Measurements from ENCODE around the gene RPL19. TPM values are rescaled to one million over a fixed set of nuclear protein-coding genes. Genes with fewer than 3 reads are reported as not detected.

RPL19 gene
- total and polyA plus RNA-seq, 2 experiments from 2014 or later = 1,594 to 2,627 TPM

DNA sequence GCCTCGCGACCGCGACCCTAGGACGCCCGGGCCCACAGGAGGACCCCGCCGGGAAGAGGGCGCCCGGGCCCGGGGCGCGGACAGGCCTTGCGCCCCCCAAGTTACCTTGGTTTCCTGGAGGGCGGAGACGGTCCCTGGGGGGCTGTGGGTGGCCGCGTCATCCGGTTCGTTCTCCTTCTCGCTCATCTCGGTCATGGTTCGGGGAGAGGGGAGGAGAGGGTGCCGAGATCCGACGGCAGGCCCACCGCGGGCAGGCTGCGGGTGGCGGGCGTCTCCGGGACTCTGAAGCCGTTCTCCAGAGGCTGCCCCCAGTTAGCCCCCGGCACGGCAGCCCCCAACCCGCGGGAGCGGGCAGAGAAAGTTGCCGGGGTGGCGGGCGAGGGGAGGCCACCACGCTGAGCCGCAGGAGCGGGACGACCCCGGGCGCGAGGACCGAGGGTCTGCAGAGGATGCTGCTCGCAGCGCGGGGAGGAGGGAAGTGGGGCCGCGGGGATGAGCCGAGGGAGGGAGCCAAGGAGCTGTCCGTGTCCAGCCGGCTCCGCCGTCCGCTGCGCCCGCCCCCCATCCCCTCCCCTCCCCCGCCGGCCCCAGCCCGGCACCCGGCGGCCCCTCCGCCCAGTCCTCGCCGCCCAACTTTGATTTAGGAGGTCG is 25.4 kb downstream of the RPL19 start, which contains the start of gene STAC2:
Gene STAC2 (minus strand): TSS at position 638 of the 651 bp plus-strand sequence. CDS start 443 bp downstream, at position 195.
- no peaks in the 10 kb centered on the region for H3K79me2 ChIP-seq (replicated peaks; ENCODE audit: insufficient read depth)
- Mint-ChIP-seq H3K4me1 (peaks cover 19% of the 10 kb centered on the region), H3K9me3 (no peaks in the 10 kb centered on the region; the same call in 2 of the 3 replicates), H3K27ac (no peak within 1 kb of the TSS), H3K36me3 (ENCODE audit: low read depth) (no peaks in the 10 kb centered on the region; the same call in 2 of the 3 replicates), H3K4me3 (peak within 1 kb of the TSS; percentile 82), H3K27me3 (ENCODE audit: insufficient read depth, low read depth, poor library complexity) (peaks cover 40% of the 10 kb centered on the region)
- peak within 1 kb of the TSS; percentile 88 for H2AFZ ChIP-seq
- peaks cover 7% of the 10 kb centered on the region; the same call in 1 of the 2 replicates for H3K4me1 ChIP-seq (ENCODE audit: insufficient read depth)
- peak within 1 kb of the TSS; percentile 81 for H3K4me3 ChIP-seq
- H3K27me3 ChIP-seq (ENCODE audit: insufficient read depth) = peaks cover 34% of the 10 kb centered on the region
- no peaks in the 10 kb centered on the region for H4K20me1 ChIP-seq (replicated peaks; ENCODE audit: insufficient read depth)
- peak; percentile 76 for TF ChIP-seq EZH2 (IDR thresholded peaks at IDR 0.05; ENCODE audit: low read depth, unreplicated experiment)
- no peak for TF ChIP-seq STAT1 (IDR thresholded peaks at IDR 0.05; ENCODE audit: unreplicated experiment)
- TF ChIP-seq, protein P1, sequence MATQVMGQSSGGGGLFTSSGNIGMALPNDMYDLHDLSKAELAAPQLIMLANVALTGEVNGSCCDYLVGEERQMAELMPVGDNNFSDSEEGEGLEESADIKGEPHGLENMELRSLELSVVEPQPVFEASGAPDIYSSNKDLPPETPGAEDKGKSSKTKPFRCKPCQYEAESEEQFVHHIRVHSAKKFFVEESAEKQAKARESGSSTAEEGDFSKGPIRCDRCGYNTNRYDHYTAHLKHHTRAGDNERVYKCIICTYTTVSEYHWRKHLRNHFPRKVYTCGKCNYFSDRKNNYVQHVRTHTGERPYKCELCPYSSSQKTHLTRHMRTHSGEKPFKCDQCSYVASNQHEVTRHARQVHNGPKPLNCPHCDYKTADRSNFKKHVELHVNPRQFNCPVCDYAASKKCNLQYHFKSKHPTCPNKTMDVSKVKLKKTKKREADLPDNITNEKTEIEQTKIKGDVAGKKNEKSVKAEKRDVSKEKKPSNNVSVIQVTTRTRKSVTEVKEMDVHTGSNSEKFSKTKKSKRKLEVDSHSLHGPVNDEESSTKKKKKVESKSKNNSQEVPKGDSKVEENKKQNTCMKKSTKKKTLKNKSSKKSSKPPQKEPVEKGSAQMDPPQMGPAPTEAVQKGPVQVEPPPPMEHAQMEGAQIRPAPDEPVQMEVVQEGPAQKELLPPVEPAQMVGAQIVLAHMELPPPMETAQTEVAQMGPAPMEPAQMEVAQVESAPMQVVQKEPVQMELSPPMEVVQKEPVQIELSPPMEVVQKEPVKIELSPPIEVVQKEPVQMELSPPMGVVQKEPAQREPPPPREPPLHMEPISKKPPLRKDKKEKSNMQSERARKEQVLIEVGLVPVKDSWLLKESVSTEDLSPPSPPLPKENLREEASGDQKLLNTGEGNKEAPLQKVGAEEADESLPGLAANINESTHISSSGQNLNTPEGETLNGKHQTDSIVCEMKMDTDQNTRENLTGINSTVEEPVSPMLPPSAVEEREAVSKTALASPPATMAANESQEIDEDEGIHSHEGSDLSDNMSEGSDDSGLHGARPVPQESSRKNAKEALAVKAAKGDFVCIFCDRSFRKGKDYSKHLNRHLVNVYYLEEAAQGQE (IDR thresholded peaks at IDR 0.05; ENCODE audit: unreplicated experiment) = no peak
- H3K9me2 ChIP-seq (ENCODE audit: insufficient read depth) = no peaks in the 10 kb centered on the region
- H3K27ac ChIP-seq (ENCODE audit: low read depth) = no peak within 1 kb of the TSS
- ATAC-seq = peak; percentile 22
- peak within 1 kb of the TSS; percentile 94 for H3K4me2 ChIP-seq
- H3F3A ChIP-seq (replicated peaks; ENCODE audit: low read depth) = 0 out of 2 replicates have a peak, but pooled peaks cover 8% of the 10 kb centered on the region
- no peaks in the 10 kb centered on the region for H3K36me3 ChIP-seq (ENCODE audit: insufficient read depth)
- no peak for DNase-seq (ENCODE audit: low spot score)

DNA sequence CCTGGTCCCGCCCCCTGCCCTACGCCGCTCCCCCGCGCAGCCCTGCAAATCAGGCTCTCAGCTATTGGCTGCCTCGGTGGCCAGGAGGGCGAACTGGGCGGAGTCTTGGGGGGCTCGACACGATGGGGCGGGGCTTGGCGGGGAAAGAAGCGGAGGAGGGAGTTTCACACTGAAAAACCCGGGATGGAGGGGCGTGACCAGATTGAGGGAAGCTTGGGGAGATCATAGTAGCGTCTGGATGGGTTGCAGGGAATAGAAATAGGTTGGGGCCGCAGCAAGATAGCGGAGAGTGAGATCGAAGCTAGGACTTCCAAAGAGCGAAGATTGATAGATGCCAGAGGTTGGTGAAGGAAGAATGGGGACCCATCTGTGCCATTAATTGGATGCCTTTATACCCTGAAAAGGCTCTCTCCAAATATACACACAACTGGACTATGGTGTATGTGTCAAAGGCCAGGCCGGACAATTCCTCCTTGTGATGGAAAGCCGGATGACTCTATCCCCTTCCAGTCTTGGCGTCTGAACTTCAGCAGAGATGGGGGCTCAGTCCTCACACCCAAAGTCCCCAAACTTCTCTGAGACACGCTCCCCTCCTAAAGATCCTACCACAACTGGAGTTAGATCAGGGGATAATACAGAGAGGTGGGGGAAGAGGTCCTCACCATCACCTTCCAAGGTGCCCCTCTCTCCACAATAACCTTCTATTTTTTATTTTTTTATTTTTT is 26.0 kb downstream of the RPL19 start:
- peak; percentile 99 for DNase-seq (ENCODE audit: low spot score)
- Histone ChIP-seq H3K27ac (ENCODE audit: low read depth) (no peak overlapping the region), H2AFZ (no peak overlapping the region), H3K27me3 (ENCODE audit: insufficient read depth) (peaks cover 34% of the 10 kb centered on the region), H3F3A (replicated peaks; ENCODE audit: low read depth) (peaks cover 8% of the 10 kb centered on the region; the same call in 1 of the 2 replicates), H3K4me3 (peak overlapping the region; percentile 81; the same call in 1 of the 2 replicates), H3K4me1 (ENCODE audit: insufficient read depth) (peaks cover 7% of the 10 kb centered on the region; the same call in 1 of the 2 replicates), H3K4me2 (peak overlapping the region; percentile 61), H3K36me3 (ENCODE audit: insufficient read depth) (no peaks in the 10 kb centered on the region), H3K9me2 (ENCODE audit: insufficient read depth) (no peaks in the 10 kb centered on the region), H4K20me1 (replicated peaks; ENCODE audit: insufficient read depth) (no peaks in the 10 kb centered on the region), H3K79me2 (replicated peaks; ENCODE audit: insufficient read depth) (no peaks in the 10 kb centered on the region)
- ATAC-seq = peak; percentile 89
- H3K27ac Mint-ChIP-seq = no peak overlapping the region
- 0 out of 2 replicates have a peak, but pooled peaks have one; percentile 9 for TF ChIP-seq CREB1 (CRISPR knock-in tag; IDR thresholded peaks at IDR 0.05; ENCODE audit: low read depth)
- TF ChIP-seq, protein P1 (IDR thresholded peaks at IDR 0.05; ENCODE audit: unreplicated experiment) = no peak
- no peaks in the 10 kb centered on the region; the same call in 2 of the 3 replicates for H3K9me3 Mint-ChIP-seq
- peaks cover 40% of the 10 kb centered on the region for H3K27me3 Mint-ChIP-seq (ENCODE audit: insufficient read depth, low read depth, poor library complexity)
- peak overlapping the region; percentile 70 for H3K4me3 Mint-ChIP-seq
- H3K4me1 Mint-ChIP-seq = peaks cover 19% of the 10 kb centered on the region
- no peaks in the 10 kb centered on the region; the same call in 2 of the 3 replicates for H3K36me3 Mint-ChIP-seq (ENCODE audit: low read depth)
